ENCODE data around the gene SLC25A25. TPM values are rescaled to one million over a fixed set of nuclear protein-coding genes. Genes with fewer than 3 reads are reported as not detected.

Gene SLC25A25
- total and polyA plus RNA-seq, 9 of the 15 experiments (the other 6 are each of a cell fraction or from before 2014, with no cell fraction given): 0.07 to 35.9 (median 23.2) TPM

- no peak for TF ChIP-seq MYBL2 (IDR thresholded peaks at IDR 0.05; ENCODE audit: low read depth)
- TF ChIP-seq MYBL2 (CRISPR knock-in tag; IDR thresholded peaks at IDR 0.05; ENCODE audit: borderline replicate concordance): no peak
- no peak for TF ChIP-seq DLX4 (CRISPR knock-in tag; IDR thresholded peaks at IDR 0.05)
- no peak; the same call in 1 of the 2 replicates for TF ChIP-seq ZNF511 (CRISPR knock-in tag; IDR thresholded peaks at IDR 0.05)
- TF ChIP-seq RAD21 (CRISPR knock-in tag; conservative IDR thresholded peaks at IDR 0.05 in 1 of 2, IDR thresholded peaks at IDR 0.05 in 1 of 2): no peak
- no peak for TF ChIP-seq PHTF2 (CRISPR knock-in tag; IDR thresholded peaks at IDR 0.05)
- TF ChIP-seq NEUROD1 (IDR thresholded peaks at IDR 0.05; ENCODE audit: borderline replicate concordance, low read depth, low read length, partially characterized antibody): peak; percentile 99
- TF ChIP-seq ARID3A (IDR thresholded peaks at IDR 0.05; ENCODE audit: borderline replicate concordance, low read depth, low read length): peak; percentile 100
- peak; percentile 93 for TF ChIP-seq CHD2 (IDR thresholded peaks at IDR 0.05; ENCODE audit: low read depth, low read length)
- TF ChIP-seq FOXJ2 (tag; IDR thresholded peaks at IDR 0.05): no peak
- TF ChIP-seq MECOM (CRISPR knock-in tag; IDR thresholded peaks at IDR 0.05): no peak; the same call in 1 of the 2 replicates
- TF ChIP-seq ASH1L (IDR thresholded peaks at IDR 0.05; ENCODE audit: borderline replicate concordance, low read depth, partially characterized antibody): peak; percentile 100
- TF ChIP-seq MNT (conservative IDR thresholded peaks at IDR 0.05): no peak
- TF ChIP-seq CBFB (CRISPR knock-in tag; IDR thresholded peaks at IDR 0.05): no peak; the same call in 1 of the 2 replicates
- peak; percentile 10; the same call in 1 of the 2 replicates for TF ChIP-seq HDAC2 (IDR thresholded peaks at IDR 0.05)
- TF ChIP-seq ZNF395 (CRISPR knock-in tag; IDR thresholded peaks at IDR 0.05): peak; percentile 51
- no peak for TF ChIP-seq ZNF445 (CRISPR knock-in tag; IDR thresholded peaks at IDR 0.05; ENCODE audit: low read depth)
- no peak for TF ChIP-seq ZNF277 (CRISPR knock-in tag; IDR thresholded peaks at IDR 0.05; ENCODE audit: borderline replicate concordance)
Observed at GRCh38 chr9:128066713-128067644, 1.1 kb upstream of the SLC25A25 start, which contains the start of gene NAIF1 (continued).
